Suprapubic skin (tissue), 4 donors: Measurements from ENCODE around the gene HBG2.

Experiments
- CTCF ChIP-seq, 2 donors: fragments of 200-600 bp in 1 of 2; fragments of 450-650 bp in 1 of 2; sonication (generic) in 1 of 2; IDR thresholded peaks; one replicate each; pipeline ENCODE4 v1.5.1; 2016 to 2019; ENCODE audit warnings: antibody characterized with exemption in 2 of 2, mild to moderate bottlenecking in 1 of 2, moderate library complexity in 1 of 2
- EP300 ChIP-seq: sonication (generic); formaldehyde crosslinking; IDR thresholded peaks from one replicate; pipeline ENCODE4 v1.6.1; 2017; ENCODE audit warnings: antibody characterized with exemption
- POLR2A ChIP-seq, 2 donors: fragments of 450-650 bp; IDR thresholded peaks; one replicate each; pipeline ENCODE4 v1.6.1; 2017; ENCODE audit warnings: antibody characterized with exemption in 2 of 2, mild to moderate bottlenecking in 2 of 2, moderate library complexity in 2 of 2
- POLR2AphosphoS5 ChIP-seq, 3 donors: sonication (generic); formaldehyde crosslinking; IDR thresholded peaks; one replicate each; pipeline ENCODE4 v1.6.1; 2017; ENCODE audit warnings: antibody characterized with exemption in 3 of 3

GRCh38 chr11:5243816-5244180 is 10.8 kb downstream of the HBG2 start:
- TF ChIP-seq CTCF (IDR thresholded peaks at IDR 0.05) = no peak
- TF ChIP-seq POLR2AphosphoS5 (IDR thresholded peaks at IDR 0.05) = no peak
- TF ChIP-seq POLR2A (IDR thresholded peaks at IDR 0.05) = no peak
- TF ChIP-seq EP300 = no peak
